ENCODE data around the gene PCSK6.

DNA sequence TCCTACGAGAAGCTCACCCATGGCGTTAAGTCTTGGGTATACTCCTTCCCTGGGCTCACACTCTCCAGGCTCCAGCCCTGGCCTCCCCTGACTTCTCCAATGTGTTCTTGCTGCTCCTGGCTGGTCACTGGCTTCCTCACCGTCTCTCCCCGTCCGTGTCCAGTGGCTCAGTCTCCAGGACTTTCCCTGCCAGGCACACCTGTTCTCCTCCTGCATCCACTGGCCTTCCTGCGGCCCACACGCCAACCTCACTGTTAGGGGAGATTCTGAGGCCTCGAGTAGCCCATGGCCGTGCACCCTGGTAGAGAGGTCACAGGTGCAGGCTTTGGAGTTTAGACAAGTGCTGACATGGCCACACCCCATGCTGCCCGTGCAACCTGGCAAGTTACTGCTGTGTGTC is 102.5 kb downstream of the PCSK6 start:
- TF ChIP-seq, protein P1, sequence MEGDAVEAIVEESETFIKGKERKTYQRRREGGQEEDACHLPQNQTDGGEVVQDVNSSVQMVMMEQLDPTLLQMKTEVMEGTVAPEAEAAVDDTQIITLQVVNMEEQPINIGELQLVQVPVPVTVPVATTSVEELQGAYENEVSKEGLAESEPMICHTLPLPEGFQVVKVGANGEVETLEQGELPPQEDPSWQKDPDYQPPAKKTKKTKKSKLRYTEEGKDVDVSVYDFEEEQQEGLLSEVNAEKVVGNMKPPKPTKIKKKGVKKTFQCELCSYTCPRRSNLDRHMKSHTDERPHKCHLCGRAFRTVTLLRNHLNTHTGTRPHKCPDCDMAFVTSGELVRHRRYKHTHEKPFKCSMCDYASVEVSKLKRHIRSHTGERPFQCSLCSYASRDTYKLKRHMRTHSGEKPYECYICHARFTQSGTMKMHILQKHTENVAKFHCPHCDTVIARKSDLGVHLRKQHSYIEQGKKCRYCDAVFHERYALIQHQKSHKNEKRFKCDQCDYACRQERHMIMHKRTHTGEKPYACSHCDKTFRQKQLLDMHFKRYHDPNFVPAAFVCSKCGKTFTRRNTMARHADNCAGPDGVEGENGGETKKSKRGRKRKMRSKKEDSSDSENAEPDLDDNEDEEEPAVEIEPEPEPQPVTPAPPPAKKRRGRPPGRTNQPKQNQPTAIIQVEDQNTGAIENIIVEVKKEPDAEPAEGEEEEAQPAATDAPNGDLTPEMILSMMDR (IDR thresholded peaks at IDR 0.05): no peak
- TF ChIP-seq POLR2A (IDR thresholded peaks at IDR 0.05): no peak
